Type B pancreatic cell (in vitro differentiated cells): ENCODE measurements around the gene TMEM178B. TPM values are rescaled to one million over a fixed set of nuclear protein-coding genes. Genes with fewer than 3 reads are reported as not detected.
"Not testable (repeated sequence)": the region's sequence is repeated elsewhere in the genome, so short reads cannot be mapped to it uniquely, and the experiment has no call there.

Experiments used
- DNase-seq: peaks from one replicate; pipeline ENCODE4 v3.0.0; 2021; ENCODE audit warnings: mixed read lengths; ENCODE audit not compliant: unreplicated experiment; ENCODE audit errors: extremely low spot score
- H3K27ac Mint-ChIP-seq: 2 replicates; pipeline ENCODE4 v1.8.0; 2021; ENCODE audit warnings: mild to moderate bottlenecking, mixed read lengths
- H3K27me3 Mint-ChIP-seq: 2 replicates; pipeline ENCODE4 v1.8.0; 2021; ENCODE audit warnings: mixed read lengths
- H3K36me3 Mint-ChIP-seq: 2 replicates; pipeline ENCODE4 v1.8.0; 2021; ENCODE audit warnings: mixed read lengths
- H3K4me1 Mint-ChIP-seq: one replicate; pipeline ENCODE4 v1.8.0; 2021; ENCODE audit warnings: mixed read lengths; ENCODE audit not compliant: unreplicated experiment
- H3K4me3 Mint-ChIP-seq: 2 replicates; pipeline ENCODE4 v1.8.0; 2021; ENCODE audit warnings: mild to moderate bottlenecking, mixed read lengths
- H3K9me3 Mint-ChIP-seq: 2 replicates; pipeline ENCODE4 v1.8.0; 2021; ENCODE audit warnings: mixed read lengths
- CTCF ChIP-seq: fragments of 200-600 bp; sonication (generic); conservative IDR thresholded peaks from 2 replicates; pipeline ENCODE4 v1.5.0; 2021; ENCODE audit warnings: antibody characterized with exemption, mild to moderate bottlenecking
- total RNA-seq: library from RNA; stranded (reverse); gene quantifications from 2 replicates; pipeline ENCODE4 v1.2.1, GENCODE V29; 2021; ENCODE audit warnings: low replicate concordance

The TMEM178B gene
- total RNA-seq, 1 donor from 2014 or later = 8.7 TPM

- no peak overlapping the region for H3K27ac Mint-ChIP-seq
- H3K27me3 Mint-ChIP-seq = peaks cover 9% of the 10 kb centered on the region
- H3K36me3 Mint-ChIP-seq = no peaks in the 10 kb centered on the region
- H3K4me1 Mint-ChIP-seq = no peaks in the 10 kb centered on the region
- H3K9me3 Mint-ChIP-seq = no peaks in the 10 kb centered on the region
- no peak for TF ChIP-seq CTCF
- DNase-seq = no peak
- H3K4me3 Mint-ChIP-seq = no peak overlapping the region
Observed at GRCh38 chr7:141193066-141193465, 119.2 kb downstream of the TMEM178B start.

- not testable (repeated sequence) for H3K36me3 Mint-ChIP-seq, H3K4me3 Mint-ChIP-seq, H3K27ac Mint-ChIP-seq, H3K4me1 Mint-ChIP-seq, H3K9me3 Mint-ChIP-seq, DNase-seq
- H3K27me3 Mint-ChIP-seq = peaks cover 24% of the 10 kb centered on the region
Observed at GRCh38 chr7:141195722-141196121, 121.9 kb downstream of the TMEM178B start.

GRCh38 chr7:141198194-141198958 is 124.5 kb downstream of the TMEM178B start:
- Mint-ChIP-seq H3K4me1 (peaks cover 6% of the 10 kb centered on the region), H3K27me3 (peaks cover 35% of the 10 kb centered on the region), H3K9me3 (no peaks in the 10 kb centered on the region), H3K4me3 (peak overlapping the region; percentile 8), H3K36me3 (no peaks in the 10 kb centered on the region), H3K27ac (no peak overlapping the region)
- no peak for TF ChIP-seq CTCF
- DNase-seq = no peak

- no peak overlapping the region for H3K27ac Mint-ChIP-seq
- no peak overlapping the region for H3K4me3 Mint-ChIP-seq
- H3K36me3 Mint-ChIP-seq = no peaks in the 10 kb centered on the region
- TF ChIP-seq CTCF = no peak
- H3K9me3 Mint-ChIP-seq = no peaks in the 10 kb centered on the region
- DNase-seq = no peak
- H3K4me1 Mint-ChIP-seq = peaks cover 6% of the 10 kb centered on the region
- peaks cover 38% of the 10 kb centered on the region for H3K27me3 Mint-ChIP-seq
Observed at GRCh38 chr7:141200191-141201108, 126.6 kb downstream of the TMEM178B start.

GRCh38 chr7:141201145-141201885 is 127.5 kb downstream of the TMEM178B start:
- DNase-seq = no peak
- Mint-ChIP-seq H3K4me3 (no peak overlapping the region), H3K27ac (no peak overlapping the region), H3K4me1 (peaks cover 6% of the 10 kb centered on the region), H3K36me3 (no peaks in the 10 kb centered on the region), H3K9me3 (no peaks in the 10 kb centered on the region), H3K27me3 (peaks cover 38% of the 10 kb centered on the region)
- TF ChIP-seq CTCF = no peak
